GM21723 (cell line): Measurements from ENCODE around the gene NRXN2.

Source experiments
- ATAC-seq: cut with Tn5 transposase; IDR thresholded peaks from one replicate; pipeline ENCODE4 v1.9.1; 2021; ENCODE audit warnings: mild to moderate bottlenecking, moderate library complexity; ENCODE audit not compliant: unreplicated experiment

NRXN2 gene

DNA sequence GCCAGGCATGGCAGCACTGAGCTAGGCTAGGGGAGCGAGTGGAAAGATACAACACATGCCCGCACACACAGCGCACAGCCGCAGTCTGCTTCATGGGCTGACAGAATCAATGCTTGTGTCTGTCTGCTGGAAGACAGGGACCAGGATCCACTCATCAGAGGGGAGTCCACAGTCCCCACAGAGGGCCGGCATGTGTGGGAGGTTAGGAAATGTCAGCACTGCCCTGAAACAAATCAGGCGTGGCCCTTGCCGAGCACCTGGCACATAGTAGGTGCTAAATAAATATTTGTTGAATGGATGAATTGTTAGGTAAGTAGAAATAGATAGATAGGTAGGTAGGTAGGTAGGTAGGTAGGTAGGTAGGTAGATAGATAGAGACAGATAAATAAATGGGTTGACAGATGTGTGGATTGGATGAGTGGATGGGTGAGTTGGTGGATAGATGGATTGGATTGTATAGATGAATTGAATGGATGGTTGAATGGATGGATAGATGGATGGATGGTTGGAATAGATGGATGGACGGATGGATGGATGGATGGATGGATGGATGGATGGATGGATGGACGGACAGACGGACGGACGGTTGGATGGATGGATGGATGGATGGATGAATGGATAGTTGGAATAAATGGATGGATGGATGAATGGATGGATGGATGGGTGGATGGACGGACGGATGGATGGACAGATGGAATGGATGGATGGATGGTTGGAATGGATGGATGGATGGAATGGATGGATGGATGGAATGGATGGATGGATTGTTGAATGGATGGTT is 128.6 kb downstream of the NRXN2 start:
- ATAC-seq, result no peak

DNA sequence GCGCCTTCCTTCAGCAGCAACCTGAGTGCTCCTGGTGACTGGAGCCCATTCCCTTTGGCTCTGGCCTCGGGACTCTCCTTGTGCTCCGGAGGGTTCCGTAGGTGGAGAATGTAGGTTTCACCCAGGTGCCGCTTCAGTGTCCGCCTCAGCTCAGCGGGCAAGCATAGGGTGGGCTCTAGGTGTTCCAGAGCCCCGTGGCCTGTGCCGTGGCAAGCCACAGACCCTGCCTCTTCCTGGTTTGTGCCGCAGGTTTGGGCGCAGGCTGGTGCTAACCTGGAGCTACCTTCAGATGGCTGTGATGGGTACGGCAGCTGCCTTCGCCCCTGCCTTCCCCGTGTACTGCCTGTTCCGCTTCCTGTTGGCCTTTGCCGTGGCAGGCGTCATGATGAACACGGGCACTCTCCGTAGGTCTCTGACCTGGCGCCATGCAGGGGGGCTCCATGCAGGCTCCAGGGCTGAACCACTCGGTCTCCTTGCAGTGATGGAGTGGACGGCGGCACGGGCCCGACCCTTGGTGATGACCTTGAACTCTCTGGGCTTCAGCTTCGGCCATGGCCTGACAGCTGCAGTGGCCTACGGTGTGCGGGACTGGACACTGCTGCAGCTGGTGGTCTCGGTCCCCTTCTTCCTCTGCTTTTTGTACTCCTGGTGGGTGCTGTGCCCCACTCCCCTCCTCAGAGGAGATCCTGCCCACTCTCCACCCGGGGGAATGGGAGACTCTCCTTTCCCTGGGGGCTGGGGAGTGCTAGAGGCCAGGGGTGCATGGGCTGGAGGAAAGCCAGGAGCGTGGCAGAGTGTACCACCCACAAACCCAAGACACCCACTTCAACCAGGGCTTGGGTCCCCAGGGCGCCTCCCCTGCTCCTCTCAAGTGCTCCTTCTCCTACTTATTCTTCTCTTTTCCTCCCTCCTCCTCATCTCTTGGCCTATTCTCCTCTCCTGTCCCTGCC is 129.6 kb downstream of the NRXN2 start:
- ATAC-seq, result no peak

DNA sequence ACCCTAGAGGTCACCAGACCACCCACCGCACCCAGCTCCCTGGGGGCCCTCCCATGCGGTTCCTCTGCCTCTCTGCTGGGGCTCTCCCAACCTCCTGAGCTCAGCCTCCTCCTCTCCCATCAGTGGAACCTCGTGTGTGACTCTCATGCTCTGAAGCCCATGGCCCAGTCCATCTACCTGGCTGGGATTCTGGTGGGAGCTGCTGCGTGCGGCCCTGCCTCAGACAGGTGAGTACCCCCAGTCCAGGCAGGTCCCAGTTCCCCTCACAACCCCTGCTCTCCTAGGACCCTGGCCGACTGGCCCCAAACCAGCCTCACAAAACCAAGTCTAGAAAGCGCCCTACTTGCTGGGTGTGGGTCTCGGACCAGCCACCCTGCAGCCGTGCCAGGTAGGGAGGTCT is 130.3 kb downstream of the NRXN2 start:
- no peak for ATAC-seq

DNA sequence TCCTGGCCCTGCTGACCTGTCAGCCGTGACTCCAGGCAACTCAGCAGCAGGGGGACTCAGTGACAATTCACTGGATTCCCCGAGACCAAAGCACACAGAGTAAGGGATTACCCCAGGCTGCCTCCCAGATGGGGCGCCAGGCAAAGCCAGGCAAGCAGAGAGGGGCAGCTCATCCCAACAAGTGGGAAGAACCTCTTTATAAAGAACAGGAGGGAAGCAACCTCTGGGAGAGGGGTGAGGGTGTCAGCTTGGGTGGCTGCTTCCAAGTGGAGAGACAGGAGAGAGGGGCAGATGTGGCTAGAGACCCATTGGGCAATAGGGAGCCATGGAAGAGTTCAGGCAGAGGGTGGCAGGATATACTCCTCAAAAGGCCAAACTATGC is 130.8 kb downstream of the NRXN2 start:
- ATAC-seq, result no peak

- ATAC-seq, result no peak
Measured at GRCh38 chr11:64591257-64592233, 131.5 kb downstream of the NRXN2 start.

DNA sequence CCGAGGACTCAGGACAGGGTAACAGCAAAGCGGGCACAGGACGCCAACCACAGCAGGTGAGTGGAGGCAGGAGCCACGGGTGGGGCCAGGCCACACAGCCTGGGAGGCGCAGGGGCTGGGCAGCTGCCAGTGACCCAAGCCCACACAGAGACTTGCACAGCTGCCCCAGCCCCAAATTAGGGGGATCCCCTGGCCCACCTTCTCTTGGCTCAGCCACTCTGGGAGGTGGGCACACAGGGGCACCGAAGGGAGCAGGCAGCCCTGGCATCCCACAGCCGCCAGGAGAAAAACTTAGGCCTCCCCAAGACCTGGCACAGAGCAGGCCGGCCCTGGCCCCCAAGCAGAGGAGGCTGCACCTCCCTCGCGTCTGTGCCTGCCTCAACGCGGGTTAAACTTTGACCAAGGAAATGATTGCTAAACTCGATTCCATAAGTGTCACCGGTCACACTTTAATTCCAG is 132.2 kb downstream of the NRXN2 start, which contains the start of gene SLC22A12:
TSS of gene SLC22A12 (plus strand) at position 458 of the 459 bp plus-strand sequence. CDS start 337 bp downstream, outside the sequence.
- no peak for ATAC-seq

DNA sequence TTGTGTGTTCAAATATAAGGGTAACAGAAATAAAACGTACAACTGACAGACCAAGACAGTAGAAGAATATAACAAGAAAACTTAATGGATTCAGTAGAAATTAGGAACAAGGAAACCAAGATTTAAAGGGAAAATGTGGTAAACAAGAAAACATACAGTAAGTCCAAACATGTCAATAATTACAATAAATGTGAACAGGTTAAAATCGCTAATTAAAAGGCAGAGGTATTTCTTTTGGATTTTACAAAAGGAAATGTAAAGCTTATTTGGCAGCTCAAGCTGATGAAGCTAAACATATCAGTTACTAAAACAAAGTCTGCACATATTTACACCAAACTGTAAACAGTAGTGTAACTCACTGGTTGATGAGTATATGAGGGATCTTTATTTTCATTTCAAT is 134.3 kb downstream of the NRXN2 start:
- ATAC-seq, result no peak

GRCh38 chr11:64586366-64586765 is 136.6 kb downstream of the NRXN2 start:
- ATAC-seq, result no peak

DNA sequence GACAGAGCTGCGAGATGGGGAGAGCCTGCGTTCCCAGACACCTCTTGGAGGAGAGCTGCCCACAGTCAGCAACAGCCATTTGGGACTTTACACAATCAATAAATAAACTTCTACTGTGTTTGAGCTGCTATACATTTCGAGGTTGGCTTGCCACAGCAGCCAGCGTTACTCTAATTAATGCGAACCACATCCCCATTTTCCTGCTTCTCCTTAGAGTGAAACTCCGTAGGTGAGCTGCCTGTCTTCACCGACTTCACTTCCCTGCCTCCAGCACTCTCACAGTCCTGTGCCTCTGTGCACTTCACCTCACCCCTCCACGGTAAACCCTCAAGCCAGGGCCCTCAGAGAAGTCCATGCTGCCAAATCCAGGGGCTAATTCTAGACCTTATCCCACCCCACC is 137.8 kb downstream of the NRXN2 start:
- no peak for ATAC-seq

DNA sequence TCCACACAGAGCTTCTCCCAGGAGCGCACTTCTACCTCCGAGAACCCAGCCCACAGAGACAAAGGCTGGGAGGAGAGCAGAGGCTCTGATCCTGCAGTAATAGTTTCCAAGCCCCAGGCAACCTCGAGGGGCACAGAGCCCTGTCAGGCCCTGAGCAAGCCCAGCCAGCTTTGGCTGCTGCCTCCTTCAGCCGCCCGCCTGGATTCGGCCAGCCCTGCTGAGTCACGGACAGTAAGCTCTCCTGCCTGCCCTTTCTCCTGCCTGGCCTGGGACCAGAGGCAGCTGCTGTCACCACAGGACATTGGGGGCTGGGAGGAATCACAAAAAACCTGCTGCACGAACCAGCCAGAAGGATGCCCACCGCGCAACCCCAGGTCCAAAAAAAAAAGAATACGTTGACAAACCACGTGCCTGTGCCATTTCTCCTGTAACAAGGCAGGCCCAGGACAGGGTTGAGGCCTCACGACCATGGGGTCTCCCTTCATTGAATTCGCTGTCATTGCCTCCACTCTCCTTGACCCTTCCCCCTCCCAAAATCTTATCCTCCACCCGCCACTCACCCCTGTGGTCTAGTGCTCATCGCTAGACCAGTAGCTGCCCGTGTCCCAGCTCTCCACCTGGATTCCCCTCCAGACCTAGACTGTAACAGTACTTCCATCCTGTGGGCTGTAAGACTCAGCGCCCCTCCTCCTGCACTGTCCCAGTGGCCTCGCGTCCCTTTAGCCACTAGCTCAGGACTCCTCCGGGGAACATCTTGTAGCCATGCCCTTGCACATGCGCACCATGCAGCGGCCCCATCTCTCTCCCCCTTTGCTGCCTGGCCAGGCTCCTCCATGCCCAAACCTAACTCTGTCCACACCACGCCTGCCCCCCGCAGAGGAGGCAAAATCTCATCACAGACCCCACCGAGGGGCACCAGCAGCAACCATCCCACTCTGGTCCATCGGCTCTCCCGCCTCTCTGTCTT is 139.4 kb downstream of the NRXN2 start:
- ATAC-seq, result no peak

GRCh38 chr11:64582885-64583284 is 140.1 kb downstream of the NRXN2 start:
- no peak for ATAC-seq

DNA sequence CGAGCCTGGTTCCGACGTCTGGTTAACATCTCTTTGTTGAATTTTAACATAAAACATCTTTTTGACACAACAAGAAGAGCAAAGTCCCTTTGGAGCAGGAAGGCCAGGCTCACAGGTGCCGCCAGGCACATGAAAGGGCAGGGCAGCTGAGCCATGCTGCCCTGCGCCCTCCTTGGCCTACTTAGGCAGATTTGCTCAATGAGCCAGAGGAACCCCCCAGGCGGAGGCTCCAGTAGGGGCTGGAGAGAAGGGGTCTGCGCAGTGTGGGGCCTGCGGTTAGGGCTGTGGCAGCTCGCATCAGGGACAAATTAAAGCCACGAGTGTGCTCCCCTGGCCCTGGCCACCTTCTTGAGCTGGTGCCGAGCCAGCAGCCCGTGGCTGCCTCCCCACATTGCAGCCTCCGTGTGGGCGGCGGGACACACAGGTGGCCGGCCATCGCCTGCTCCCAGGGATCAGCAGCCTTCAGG is 141.9 kb downstream of the NRXN2 start:
- no peak for ATAC-seq

DNA sequence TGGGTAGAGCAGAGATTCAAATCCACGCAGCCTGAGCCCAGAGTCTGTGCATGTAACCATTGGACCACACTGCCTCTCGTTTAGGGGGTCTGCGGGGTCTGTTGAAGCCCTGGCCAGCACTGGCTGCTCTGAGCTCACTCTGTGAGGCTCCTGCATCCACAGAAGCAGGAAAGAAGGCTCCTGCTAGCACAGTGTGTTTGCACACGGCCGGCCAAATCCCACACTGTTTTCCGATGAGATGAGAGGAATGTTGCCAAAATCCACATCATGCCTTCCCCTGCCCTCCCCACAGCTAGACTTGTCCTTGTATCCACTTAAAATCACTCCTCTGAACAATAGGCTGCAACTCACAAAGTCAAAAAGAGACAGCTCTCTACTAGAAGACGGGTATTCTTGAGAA is 142.6 kb downstream of the NRXN2 start:
- ATAC-seq, result no peak

- ATAC-seq, result no peak
Measured at GRCh38 chr11:64577202-64577601, 145.8 kb downstream of the NRXN2 start.

DNA sequence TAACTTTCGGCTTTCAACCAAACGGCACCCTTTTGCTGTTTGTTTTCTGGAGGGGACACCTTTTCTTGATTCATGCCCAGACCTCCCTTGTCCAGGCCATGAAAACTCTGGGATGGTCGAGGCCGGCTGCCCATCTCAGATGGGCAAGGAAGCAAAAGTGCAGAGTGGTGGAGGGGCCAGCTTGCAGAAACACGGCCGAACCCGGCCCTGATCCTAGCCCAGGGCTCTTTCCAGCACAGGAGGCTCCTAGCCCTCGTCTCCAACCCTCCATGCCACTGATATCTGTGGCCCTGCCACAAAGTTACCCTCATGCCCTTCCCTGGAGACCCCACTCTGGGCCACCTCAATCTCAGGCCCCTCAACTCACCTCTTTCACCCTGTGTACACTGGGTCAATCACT is 150.9 kb downstream of the NRXN2 start:
- no peak for ATAC-seq

GRCh38 chr11:64571410-64572091 is 151.4 kb downstream of the NRXN2 start:
- no peak for ATAC-seq

- ATAC-seq, result no peak
Measured at GRCh38 chr11:64571050-64571409, 152.0 kb downstream of the NRXN2 start.

- ATAC-seq, result no peak
Measured at GRCh38 chr11:64570341-64570740, 152.7 kb downstream of the NRXN2 start.
